GM23338 (cell line): ENCODE data around the gene MTA1. TPM values are rescaled to one million over a fixed set of nuclear protein-coding genes. Genes with fewer than 3 reads are reported as not detected.

Experiments used
- ATAC-seq: fragments of 200-7000 bp; cut with Tn5 transposase; 3 replicates; pipeline ENCODE4 v1.9.1; 2020
- DNase-seq: peaks from one replicate; pipeline ENCODE4 v3.0.0-alpha.2; 2015; ENCODE audit warnings: low spot score
- H2AFZ ChIP-seq: fragments of 200-600 bp; sonication (generic); 2 replicates; pipeline ENCODE4 v1.8.0; 2016; ENCODE audit warnings: antibody characterized with exemption, mild to moderate bottlenecking, moderate library complexity
- H3F3A ChIP-seq: fragments of 200-600 bp; sonication (generic); replicated peaks from 2 replicates; pipeline ENCODE4 v1.8.0; 2017; ENCODE audit warnings: antibody characterized with exemption, mixed run types, low read depth
- H3K27ac ChIP-seq: fragments of 200-600 bp; sonication (generic); 2 replicates; pipeline ENCODE4 v1.6.1; 2016; ENCODE audit warnings: low read depth
- H3K27me3 ChIP-seq: fragments of 200-600 bp; sonication (generic); 2 replicates; pipeline ENCODE4 v1.8.0; 2016; ENCODE audit warnings: mild to moderate bottlenecking, mixed run types, moderate library complexity; ENCODE audit not compliant: insufficient read depth
- H3K36me3 ChIP-seq: fragments of 200-600 bp; sonication (generic); 2 replicates; pipeline ENCODE4 v1.8.0; 2016; ENCODE audit warnings: mild to moderate bottlenecking; ENCODE audit not compliant: insufficient read depth
- H3K4me1 ChIP-seq: fragments of 200-600 bp; sonication (generic); 2 replicates; pipeline ENCODE4 v1.8.0; 2016; ENCODE audit warnings: mild to moderate bottlenecking, moderate library complexity; ENCODE audit not compliant: insufficient read depth
- H3K4me2 ChIP-seq: fragments of 200-600 bp; sonication (generic); 2 replicates; pipeline ENCODE4 v1.7.1; 2017; ENCODE audit warnings: mixed run types
- H3K4me3 ChIP-seq: fragments of 200-600 bp; sonication (generic); 2 replicates; pipeline ENCODE4 v1.6.1; 2016; ENCODE audit warnings: mixed run types
- H3K79me2 ChIP-seq: fragments of 200-600 bp; sonication (generic); replicated peaks from 2 replicates; pipeline ENCODE4 v1.8.0; 2017; ENCODE audit warnings: mild to moderate bottlenecking; ENCODE audit not compliant: insufficient read depth
- H3K9me2 ChIP-seq: fragments of 200-600 bp; sonication (generic); 2 replicates; pipeline ENCODE4 v1.8.0; 2017; ENCODE audit not compliant: insufficient read depth
- H4K20me1 ChIP-seq: fragments of 200-600 bp; sonication (generic); replicated peaks from 2 replicates; pipeline ENCODE4 v1.8.0; 2017; ENCODE audit warnings: mild to moderate bottlenecking; ENCODE audit not compliant: insufficient read depth
- H3K27ac Mint-ChIP-seq: 2 replicates; pipeline ENCODE4 v1.8.0; 2020; ENCODE audit warnings: inconsistent platforms, mild to moderate bottlenecking, moderate library complexity, mixed read lengths
- H3K27me3 Mint-ChIP-seq: 3 replicates; pipeline ENCODE4 v1.8.0; 2022; ENCODE audit warnings: low read depth, mild to moderate bottlenecking, moderate library complexity, mixed read lengths, inconsistent platforms; ENCODE audit not compliant: insufficient read depth, poor library complexity
- H3K36me3 Mint-ChIP-seq: 3 replicates; pipeline ENCODE4 v1.8.0; 2021; ENCODE audit warnings: low read depth, mild to moderate bottlenecking, inconsistent platforms, moderate library complexity, mixed read lengths
- H3K4me1 Mint-ChIP-seq: 3 replicates; pipeline ENCODE4 v1.8.0; 2020; ENCODE audit warnings: mild to moderate bottlenecking, inconsistent platforms, mixed read lengths
- H3K4me3 Mint-ChIP-seq: 3 replicates; pipeline ENCODE4 v1.8.0; 2021; ENCODE audit warnings: moderate library complexity, mild to moderate bottlenecking, inconsistent platforms, mixed read lengths
- H3K9me3 Mint-ChIP-seq: 3 replicates; pipeline ENCODE4 v1.8.0; 2020; ENCODE audit warnings: moderate library complexity, mild to moderate bottlenecking, inconsistent platforms, mixed read lengths
- CREB1 ChIP-seq: fragments of 250-450 bp; sonication (Bioruptor Pico); IDR thresholded peaks from 2 replicates; pipeline ENCODE4 v1.5.0; 2020; ENCODE audit warnings: low read depth, mild to moderate bottlenecking, moderate library complexity
- CTCF ChIP-seq, 2 experiments: fragments of 200-600 bp in 1 of 2; sonication (generic) in 1 of 2; conservative IDR thresholded peaks; 2 replicates each; pipeline versions ENCODE4 v1.5.1 to v1.6.1; 2016 to 2017; ENCODE audit warnings: antibody characterized with exemption in 2 of 2, low read depth in 2 of 2, mild to moderate bottlenecking in 2 of 2, moderate library complexity in 1 of 2
- ETS1 ChIP-seq: IDR thresholded peaks from 2 replicates; pipeline ENCODE4 v1.6.1; 2016; ENCODE audit warnings: antibody characterized with exemption
- EZH2 ChIP-seq: fragments of 200-600 bp; sonication (generic); IDR thresholded peaks from one replicate; pipeline ENCODE4 v1.8.0; 2017; ENCODE audit warnings: antibody characterized with exemption, mild to moderate bottlenecking, low read depth; ENCODE audit not compliant: unreplicated experiment
- EZH2phosphoT487 ChIP-seq: fragments of 200-600 bp; sonication (generic); IDR thresholded peaks from one replicate; pipeline ENCODE4 v1.8.1; 2018; ENCODE audit warnings: antibody characterized with exemption; ENCODE audit not compliant: unreplicated experiment
- NANOG ChIP-seq: IDR thresholded peaks from 2 replicates; pipeline ENCODE4 v1.6.1; 2016; ENCODE audit warnings: antibody characterized with exemption, borderline replicate concordance
- POLR2AphosphoS5 ChIP-seq: IDR thresholded peaks from 2 replicates; pipeline ENCODE4 v1.6.1; 2016; ENCODE audit warnings: antibody characterized with exemption, low read depth
- REST ChIP-seq: IDR thresholded peaks from one replicate; pipeline ENCODE4 v1.6.1; 2018; ENCODE audit warnings: antibody characterized with exemption; ENCODE audit not compliant: unreplicated experiment
- ZNF114 ChIP-seq: fragments of 250-450 bp; sonication (Bioruptor Pico); IDR thresholded peaks from 2 replicates; pipeline ENCODE4 v1.5.0; 2020; ENCODE audit warnings: mild to moderate bottlenecking, moderate library complexity
- ZNF462 ChIP-seq: fragments of 250-450 bp; sonication (Bioruptor Pico); IDR thresholded peaks from 2 replicates; pipeline ENCODE4 v1.5.0; 2020; ENCODE audit warnings: mild to moderate bottlenecking, moderate library complexity
- polyA plus RNA-seq: library from polyadenylated mRNA; unstranded; fragments of >200 nt; fragmentation: Nextera tagmentation; extraction: Ambion mirVana; gene quantifications from 2 replicates; pipeline ENCODE4 v1.2.1, GENCODE V29; 2016
- total RNA-seq: library from RNA; depleted of rRNA; stranded (reverse); fragments of >200 nt; shearing (Covaris generic); gene quantifications from 2 replicates; pipeline ENCODE4 v1.2.3, GENCODE V29; 2014

Gene MTA1
- total and polyA plus RNA-seq, 2 experiments from 2014 or later = 53.3 to 126 TPM

- Histone ChIP-seq H2AFZ (no peak overlapping the region), H3K9me2 (no peaks in the 10 kb centered on the region), H3K27ac (no peak overlapping the region), H3K4me2 (no peak overlapping the region), H3K4me1 (no peaks in the 10 kb centered on the region), H3K79me2 (peaks cover 11% of the 10 kb centered on the region; the same call in 1 of the 2 replicates), H3F3A (0 out of 2 replicates have a peak, but pooled peaks cover 3% of the 10 kb centered on the region), H3K4me3 (no peak overlapping the region), H4K20me1 (peaks cover 16% of the 10 kb centered on the region), H3K27me3 (no peaks in the 10 kb centered on the region), H3K36me3 (peaks cover 7% of the 10 kb centered on the region)
- TF ChIP-seq POLR2AphosphoS5 (no peak), ETS1 (no peak), CTCF (conservative IDR thresholded peaks at IDR 0.05; ENCODE audit: low read depth in 2 of 2) (no peak), CREB1 (CRISPR knock-in tag) (no peak), ZNF114 (no peak), NANOG (no peak), REST (no peak), ZNF462 (CRISPR knock-in tag) (no peak), EZH2 (no peak), EZH2phosphoT487 (no peak)
- peaks cover 3% of the 10 kb centered on the region; the same call in 1 of the 3 replicates for H3K4me1 Mint-ChIP-seq
- H3K9me3 Mint-ChIP-seq = no peaks in the 10 kb centered on the region
- DNase-seq = no peak
- peaks cover 31% of the 10 kb centered on the region for H3K36me3 Mint-ChIP-seq
- no peak for ATAC-seq
- H3K27me3 Mint-ChIP-seq = peaks cover 11% of the 10 kb centered on the region
- no peak overlapping the region for H3K27ac Mint-ChIP-seq
- no peak overlapping the region for H3K4me3 Mint-ChIP-seq
Measured at GRCh38 chr14:105445901-105446845, 26.5 kb downstream of the MTA1 start.
